Testis (tissue), 3 donors: ENCODE measurements around the gene DUSP22. TPM values are rescaled to one million over a fixed set of nuclear protein-coding genes. Genes with fewer than 3 reads are reported as not detected.

Experiments used
- DNase-seq: peaks from one replicate; pipeline ENCODE4 v3.0.0-alpha.2; 2019
- H3K27ac ChIP-seq, 2 donors: fragments of 200-600 bp; sonication (generic); one replicate each; pipeline ENCODE4 v1.5.1; 2019
- H3K27me3 ChIP-seq: fragments of 200-600 bp; sonication (generic); one replicate; pipeline ENCODE4 v1.5.1; 2019
- H3K36me3 ChIP-seq: fragments of 200-600 bp; sonication (generic); one replicate; pipeline ENCODE4 v1.5.1; 2017; ENCODE audit warnings: low read depth; ENCODE audit errors: missing control alignments
- H3K4me1 ChIP-seq: fragments of 200-600 bp; sonication (generic); one replicate; pipeline ENCODE4 v1.5.1; 2019
- H3K4me3 ChIP-seq, 2 donors: fragments of 200-600 bp; sonication (generic); one replicate each; pipeline ENCODE4 v1.5.1; 2017 to 2019
- H3K9me3 ChIP-seq: fragments of 200-600 bp; sonication (generic); one replicate; pipeline ENCODE4 v1.5.1; 2017
- CTCF ChIP-seq, 3 experiments: fragments of 450-650 bp in 2 of 3; fragments of 200-600 bp in 1 of 3; sonication (generic) in 1 of 3; IDR thresholded peaks; one replicate each; pipeline ENCODE4 v1.5.1; 2016 to 2019; ENCODE audit warnings: antibody characterized with exemption in 3 of 3, mild to moderate bottlenecking in 2 of 3, moderate library complexity in 1 of 3
- POLR2A ChIP-seq: fragments of 450-650 bp; IDR thresholded peaks from one replicate; pipeline ENCODE4 v1.6.1; 2017; ENCODE audit warnings: antibody characterized with exemption, mild to moderate bottlenecking, moderate library complexity
- WGBS, 2 donors: methylation state at CpG; one replicate each; pipeline ENCODE4 v1.1.5; 2018; 5-methylcytosine and 5-hydroxymethylcytosine counted together
- intact Hi-C: fragments of 100-400 bp; cut with DNase I; formaldehyde crosslinking; loops from one replicate; pipeline ENCODE4 v1.15.1; 2023; ENCODE audit warnings: low total_unique reads
- polyA plus RNA-seq: library from polyadenylated mRNA; stranded (reverse); fragments of 350-450 nt; fragmentation: Illumina TruSeq; extraction: RNeasy Lipid Tissue Mini Kit (QIAGEN cat#74804); gene quantifications from one replicate; pipeline ENCODE4 v1.2.3, GENCODE V29; 2014; ENCODE audit warnings: low read depth, low replicate concordance; ENCODE audit not compliant: insufficient read depth
- total RNA-seq, 2 donors: library from RNA; depleted of rRNA; stranded (reverse); fragments of >200 nt; gene quantifications; one replicate each; pipeline ENCODE4 v1.2.3, GENCODE V29; 2016

DUSP22 gene
- total and polyA plus RNA-seq, 3 donors from 2014 or later = 112 to 158 (median 129) TPM

GRCh38 chr6:345747-346385, 53.6 kb downstream of the DUSP22 start:
- 84 to 90% methylated on average over 17 of the region's 17 CpGs for WGBS, 2 donors
- H3K4me3 ChIP-seq = no peak overlapping the region
- no peak overlapping the region for H3K27ac ChIP-seq
- H3K36me3 ChIP-seq = no peaks in the 10 kb centered on the region
- peak; percentile 58 for DNase-seq
- intact Hi-C loops = no loop called here
- no peaks in the 10 kb centered on the region for H3K27me3 ChIP-seq
- H3K4me1 ChIP-seq = no peaks in the 10 kb centered on the region
- no peak for TF ChIP-seq CTCF (IDR thresholded peaks at IDR 0.05)
- TF ChIP-seq POLR2A = no peak
- H3K9me3 ChIP-seq = no peaks in the 10 kb centered on the region

GRCh38 chr6:346386-347030, 54.2 kb downstream of the DUSP22 start:
- Histone ChIP-seq H3K36me3 (no peaks in the 10 kb centered on the region), H3K27me3 (no peaks in the 10 kb centered on the region), H3K4me1 (no peaks in the 10 kb centered on the region), H3K4me3 (no peak overlapping the region), H3K9me3 (no peaks in the 10 kb centered on the region), H3K27ac (no peak overlapping the region)
- WGBS, 2 donors = 78 to 82% methylated on average over 10 of the region's 10 CpGs
- intact Hi-C loops = no loop called here
- TF ChIP-seq CTCF (IDR thresholded peaks at IDR 0.05) (no peak), POLR2A (no peak)
- no peak for DNase-seq

- H3K9me3 ChIP-seq = no peaks in the 10 kb centered on the region
- no peak overlapping the region for H3K27ac ChIP-seq
- no peaks in the 10 kb centered on the region for H3K27me3 ChIP-seq
- intact Hi-C loops = no loop called here
- H3K36me3 ChIP-seq = no peaks in the 10 kb centered on the region
- WGBS, 2 donors = 89 to 93% methylated on average over 4 of the region's 4 CpGs
- TF ChIP-seq POLR2A (no peak), CTCF (IDR thresholded peaks at IDR 0.05) (no peak)
- DNase-seq = no peak
- no peak overlapping the region for H3K4me3 ChIP-seq
- H3K4me1 ChIP-seq = no peaks in the 10 kb centered on the region
Measured at GRCh38 chr6:347232-347631, 54.9 kb downstream of the DUSP22 start.

GRCh38 chr6:347951-348859, 55.9 kb downstream of the DUSP22 start:
- H3K4me3 ChIP-seq = no peak overlapping the region
- no peak for DNase-seq
- intact Hi-C loops = no loop called here

GRCh38 chr6:348860-349396, 56.6 kb downstream of the DUSP22 start:
- intact Hi-C loops = no loop called here
- WGBS, 2 donors = 86 to 87% methylated on average over 21 of the region's 21 CpGs
- DNase-seq = no peak
- H3K4me3 ChIP-seq = no peak overlapping the region
- H3K36me3 ChIP-seq = no peaks in the 10 kb centered on the region
- no peak overlapping the region for H3K27ac ChIP-seq
- H3K4me1 ChIP-seq = no peaks in the 10 kb centered on the region
- no peaks in the 10 kb centered on the region for H3K9me3 ChIP-seq
- no peak for TF ChIP-seq POLR2A
- TF ChIP-seq CTCF (IDR thresholded peaks at IDR 0.05) = no peak
- H3K27me3 ChIP-seq = no peaks in the 10 kb centered on the region

More at GRCh38 chr6:347951-348859, 55.9 kb downstream of the DUSP22 start:
- H3K9me3 ChIP-seq = no peaks in the 10 kb centered on the region
- no peaks in the 10 kb centered on the region for H3K4me1 ChIP-seq
- no peaks in the 10 kb centered on the region for H3K27me3 ChIP-seq
- 92 to 94% methylated on average over 27 of the region's 27 CpGs for WGBS, 2 donors
- TF ChIP-seq POLR2A = no peak
- no peak overlapping the region for H3K27ac ChIP-seq
- no peaks in the 10 kb centered on the region for H3K36me3 ChIP-seq
